Amygdala (tissue), 56 donors: ENCODE results near the gene GNPDA1.

ENCODE experiments used
- DNase-seq, 56 donors: peaks; one replicate each; lab custom pipeline; 2025; lab: John Stamatoyannopoulos, UW

The GNPDA1 gene

DNA sequence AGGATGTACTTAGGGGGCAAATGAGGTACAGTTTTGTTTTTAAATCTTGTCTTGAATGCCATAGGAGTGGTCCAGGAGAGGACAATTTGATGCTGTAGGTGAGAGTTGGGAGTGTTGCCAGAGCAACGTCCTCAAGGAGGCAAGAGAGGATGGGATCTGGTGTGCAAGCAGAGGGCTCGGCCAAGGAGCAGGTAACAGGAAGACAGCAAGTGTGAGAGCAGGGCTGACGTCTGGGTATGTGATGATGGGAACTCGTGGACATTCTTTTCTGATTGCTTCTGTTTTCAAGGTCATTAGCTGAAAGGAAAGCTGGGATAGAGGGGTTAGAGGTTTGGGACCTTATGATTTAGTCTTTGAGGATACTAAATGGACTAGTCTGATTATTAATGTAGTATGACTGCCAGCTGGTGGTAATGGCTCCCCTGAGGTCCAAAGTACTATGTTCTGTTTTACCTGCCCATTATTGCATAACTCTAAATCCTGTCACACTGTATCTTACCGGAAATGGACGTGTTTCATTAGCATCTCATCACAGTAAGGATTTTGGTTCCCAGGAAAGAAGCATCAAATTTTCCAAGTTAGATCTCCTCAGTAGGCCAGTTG, 15.4 kb downstream of the GNPDA1 start:
- DNase-seq = no peak

DNA sequence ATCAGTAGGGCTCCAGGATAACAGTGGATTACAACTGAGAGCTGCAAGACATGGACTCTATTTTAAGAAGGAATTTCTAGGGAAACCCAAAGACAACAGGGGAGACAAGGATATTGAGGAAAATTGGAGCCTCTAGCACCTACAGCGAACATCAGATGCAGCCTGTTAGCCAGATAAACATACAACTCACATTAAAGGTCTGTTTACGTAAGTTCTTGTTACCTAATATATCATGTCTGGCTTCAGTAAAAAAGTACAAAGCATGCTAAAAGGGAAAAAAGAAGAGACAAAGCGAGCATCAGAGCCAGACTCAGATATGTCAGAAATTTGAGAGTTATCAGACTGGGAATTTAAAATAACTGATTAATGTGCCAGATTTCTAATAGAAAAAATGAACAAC, 17.2 kb downstream of the GNPDA1 start:
- no peak for DNase-seq

DNA sequence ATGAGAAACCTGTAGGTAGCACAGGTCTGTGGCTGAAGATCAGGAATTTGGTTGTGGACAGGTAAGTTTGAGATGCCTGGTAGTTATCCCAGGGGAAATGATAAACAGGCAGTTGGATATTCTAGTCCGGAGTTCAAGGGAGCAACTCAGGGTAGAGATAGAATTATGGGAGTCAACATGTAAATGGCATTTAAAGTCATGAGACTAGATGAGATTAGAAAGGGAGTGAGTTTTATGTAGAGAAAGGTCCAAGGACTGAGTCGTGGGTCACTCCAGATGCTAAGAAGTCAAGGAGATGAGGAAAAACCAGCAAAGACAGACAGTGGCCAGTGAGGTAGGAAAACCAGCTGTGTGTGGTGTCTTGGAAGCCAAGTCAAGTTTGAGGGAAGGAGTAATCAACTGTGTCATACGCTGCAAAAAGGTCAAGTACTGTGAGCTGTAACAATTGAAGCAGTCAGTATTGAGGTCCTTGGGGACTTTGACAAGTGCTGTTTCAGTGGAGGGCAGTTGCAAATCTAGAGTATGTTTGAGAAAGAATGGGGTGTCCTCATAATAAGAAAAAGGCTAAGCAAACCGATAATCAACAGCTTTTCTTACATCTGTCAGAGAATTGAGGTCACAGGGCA, 18.2 kb downstream of the GNPDA1 start:
- no peak for DNase-seq

DNA sequence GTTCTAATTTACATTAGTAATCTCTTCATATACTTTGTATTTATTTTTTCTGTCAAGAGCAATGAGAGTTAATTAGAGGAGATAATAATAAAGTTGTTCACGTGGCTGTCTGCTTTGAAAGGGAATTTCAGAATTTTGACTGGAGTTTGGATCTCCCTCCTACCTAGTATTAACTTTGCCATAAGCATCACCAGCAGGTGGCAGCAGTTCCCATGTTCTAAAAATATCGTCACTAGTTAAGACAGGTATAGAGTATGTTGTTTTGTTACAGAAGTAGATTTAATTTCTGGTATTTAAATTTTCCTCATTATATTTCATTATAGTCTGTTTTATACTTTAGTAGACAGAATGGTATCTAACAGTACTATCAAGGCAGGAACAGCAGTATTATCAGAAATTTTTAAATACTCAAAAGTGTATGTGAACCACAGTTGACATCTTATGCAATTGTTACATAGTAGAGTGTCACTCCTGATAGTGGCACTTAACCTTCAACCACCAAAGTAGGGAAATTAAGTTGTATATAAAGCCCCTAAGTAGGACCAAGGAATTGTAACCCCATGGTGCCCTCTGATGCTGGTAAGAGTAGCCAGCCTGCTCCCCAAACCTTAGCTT, 20.4 kb downstream of the GNPDA1 start:
- DNase-seq = peak in 26 of 56 donors; percentile 12 to 86 (median 30)

GRCh38 chr5:141989720-141990119, 23.1 kb downstream of the GNPDA1 start:
- no peak for DNase-seq

DNA sequence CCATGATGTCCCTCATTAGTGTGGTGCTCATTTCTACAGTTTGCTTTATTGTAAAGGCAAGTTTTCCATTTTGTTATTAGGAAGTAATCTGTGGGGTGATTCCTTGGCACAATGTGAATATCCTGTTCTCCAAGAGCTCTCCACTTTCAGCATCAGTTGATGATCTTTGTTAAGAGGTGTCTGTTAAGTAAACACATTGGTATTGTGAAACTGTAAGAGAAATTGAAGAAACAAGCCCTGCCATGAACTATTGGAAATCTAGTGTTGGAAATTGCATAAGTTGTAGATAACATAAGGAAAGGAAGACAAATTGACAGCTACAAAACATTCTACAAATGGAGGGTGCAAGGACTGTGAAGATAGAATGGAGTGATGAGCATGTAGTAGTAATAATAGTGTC, 26.8 kb downstream of the GNPDA1 start:
- no peak for DNase-seq

GRCh38 chr5:141982626-141983025, 30.2 kb downstream of the GNPDA1 start:
- DNase-seq = no peak

- DNase-seq = no peak
Measured at GRCh38 chr5:141978389-141978788, 34.4 kb downstream of the GNPDA1 start.

DNA sequence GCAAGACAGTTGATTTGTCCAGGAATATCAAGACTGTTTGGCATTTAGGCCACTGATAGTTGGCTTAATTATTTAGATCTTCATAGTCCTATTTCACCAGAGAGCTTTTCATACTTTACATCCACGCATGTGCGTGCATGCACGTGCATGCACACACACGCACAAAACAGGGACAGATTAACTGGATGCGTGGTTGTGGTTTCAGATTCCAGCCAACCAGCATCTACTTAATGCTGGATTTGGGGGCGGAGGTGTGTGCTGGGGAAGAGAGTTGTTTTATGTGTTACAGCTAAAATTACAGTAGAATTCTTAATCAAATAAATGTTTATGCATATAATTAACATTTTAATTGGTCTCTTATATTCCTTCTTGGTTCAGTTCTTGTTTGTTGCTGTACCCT, 36.7 kb downstream of the GNPDA1 start:
- no peak for DNase-seq

- no peak for DNase-seq
Measured at GRCh38 chr5:141973871-141974595, 38.8 kb downstream of the GNPDA1 start.

DNA sequence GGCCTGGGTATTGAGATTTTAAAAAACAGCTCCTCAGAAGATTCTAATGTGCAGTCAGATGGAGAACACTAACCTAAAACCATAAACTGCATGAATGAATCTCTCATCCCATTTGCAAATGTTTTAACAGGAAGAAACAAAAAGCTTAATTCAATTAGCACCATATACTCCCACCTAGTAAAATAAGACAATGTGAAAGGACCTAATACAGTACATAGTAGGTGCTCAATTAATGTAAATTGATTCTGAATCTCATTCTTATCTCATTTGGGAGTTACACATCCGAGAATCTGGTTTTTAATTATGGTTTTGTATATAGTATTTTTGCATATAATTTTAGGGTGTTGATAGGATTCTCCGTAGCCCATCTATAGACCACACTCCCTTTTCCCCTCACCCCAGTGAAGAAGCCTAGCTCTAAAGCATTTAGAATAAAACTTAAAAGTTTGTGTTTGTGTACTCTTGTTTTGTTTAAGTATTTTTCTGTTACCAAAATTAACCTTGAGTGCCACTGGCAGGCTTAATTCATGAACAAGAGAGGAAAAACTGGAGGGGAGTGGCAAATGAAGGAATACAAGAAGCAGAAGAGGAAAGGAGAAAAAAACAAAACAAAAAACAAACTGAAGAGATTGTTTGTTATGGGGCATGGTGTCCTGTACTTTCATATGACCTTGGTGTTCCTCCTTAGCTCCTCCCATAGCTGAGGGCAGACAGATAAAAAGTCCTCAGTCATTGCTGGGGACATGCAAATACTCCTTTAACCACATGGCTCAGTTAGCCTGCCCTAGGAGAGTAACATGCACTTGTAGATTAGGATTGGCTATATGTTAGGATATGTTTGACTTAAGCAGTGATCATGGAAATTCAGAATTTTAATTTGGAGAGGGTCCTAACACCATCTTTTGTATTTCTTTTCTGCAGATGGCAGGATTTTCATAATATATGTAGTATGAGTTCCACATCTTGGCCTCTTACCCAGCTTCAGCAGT, 42.8 kb downstream of the GNPDA1 start:
- DNase-seq = no peak

GRCh38 chr5:141968914-141969608, 43.8 kb downstream of the GNPDA1 start, which contains the start of gene RNF14:
Gene RNF14 (plus strand): TSS chr5:141969105. CDS start chr5:141973589, 4,484 bp downstream.
- DNase-seq = peak; percentile 32 to 92 (median 83)

DNA sequence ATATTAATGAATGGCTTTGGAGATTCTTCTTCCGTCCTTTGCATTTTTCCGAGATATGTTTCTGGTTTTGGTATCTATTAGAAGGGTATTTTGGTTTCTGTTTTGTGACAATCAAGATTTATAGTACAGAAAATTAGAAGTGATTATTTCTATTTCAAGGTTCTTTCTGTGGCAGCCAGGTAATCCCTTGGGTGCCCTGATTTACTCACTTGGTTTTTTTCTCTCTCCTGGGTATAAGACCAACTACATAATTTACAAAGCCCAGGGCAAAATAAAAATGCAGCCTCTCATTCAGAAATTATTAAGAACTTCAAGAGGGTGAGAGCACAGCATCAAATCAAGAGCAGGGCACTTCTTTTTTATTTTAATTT, 45.9 kb downstream of the GNPDA1 start:
- DNase-seq = no peak

DNA sequence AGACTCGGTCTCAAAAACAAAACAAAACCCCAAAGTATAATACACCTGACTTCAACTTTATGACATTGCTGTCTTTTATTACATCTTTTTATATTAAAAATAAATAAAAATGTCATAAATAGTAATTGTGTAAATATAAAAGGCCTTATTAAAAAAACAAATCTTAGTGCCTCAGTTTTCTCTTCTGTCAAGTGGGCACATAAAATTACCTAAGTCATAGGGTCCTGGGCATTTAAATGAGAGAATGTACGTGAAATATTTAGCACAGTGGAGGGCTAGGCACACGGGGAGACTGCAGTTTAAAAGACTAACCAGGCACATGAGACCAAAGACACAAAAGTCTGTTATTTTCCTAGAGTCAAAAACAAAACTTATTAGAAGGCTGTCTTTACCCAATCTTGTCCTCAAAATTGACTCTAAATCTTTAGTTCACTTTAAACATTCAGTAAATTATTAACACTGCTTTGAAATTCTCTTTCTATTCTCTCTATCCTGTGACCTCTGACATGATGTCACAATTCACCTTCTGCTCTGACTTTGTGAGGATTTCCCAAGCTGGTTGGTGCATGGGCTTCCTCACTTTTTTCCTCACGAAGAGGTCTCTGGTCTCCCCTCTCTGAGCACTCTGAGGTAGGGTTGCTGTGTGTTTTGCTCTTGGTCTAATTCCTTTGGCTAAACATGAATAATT, 46.4 kb downstream of the GNPDA1 start:
- no peak for DNase-seq

GRCh38 chr5:141965071-141965470, 47.8 kb downstream of the GNPDA1 start:
- DNase-seq = no peak

- no peak for DNase-seq
Measured at GRCh38 chr5:141963701-141964100, 49.1 kb downstream of the GNPDA1 start.

DNA sequence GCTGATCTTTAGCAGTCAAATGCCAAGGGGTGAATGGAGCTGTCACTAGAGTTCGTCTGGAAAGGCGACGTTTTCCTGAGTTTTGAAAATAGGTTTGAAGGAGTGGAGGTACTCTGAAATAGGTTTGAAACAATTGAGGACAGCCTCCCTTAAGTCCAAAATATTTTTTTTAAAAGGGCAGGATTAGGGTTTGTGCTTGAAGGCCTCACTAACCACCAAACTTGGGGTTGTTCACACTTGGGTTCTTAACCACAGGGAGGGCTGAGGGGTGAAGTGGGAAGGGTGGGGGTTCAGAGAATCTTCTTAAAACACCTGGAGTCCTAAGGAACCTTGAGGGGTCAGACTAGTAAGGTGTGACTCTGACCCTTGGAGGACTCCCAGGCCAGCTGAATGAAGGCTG, 51.4 kb downstream of the GNPDA1 start:
- DNase-seq = no peak

GRCh38 chr5:141960449-141961323, 52.1 kb downstream of the GNPDA1 start:
- DNase-seq = peak in 55 of 56 donors; percentile 40 to 96 (median 78)
